GM23338 (cell line): ENCODE results near the gene SLC35F1. TPM values are rescaled to one million over a fixed set of nuclear protein-coding genes. Genes with fewer than 3 reads are reported as not detected.

Experiments used
- ATAC-seq: fragments of 200-7000 bp; cut with Tn5 transposase; 3 replicates; pipeline ENCODE4 v1.9.1; 2020
- DNase-seq: peaks from one replicate; pipeline ENCODE4 v3.0.0-alpha.2; 2015; ENCODE audit warnings: low spot score
- H2AFZ ChIP-seq: fragments of 200-600 bp; sonication (generic); 2 replicates; pipeline ENCODE4 v1.8.0; 2016; ENCODE audit warnings: antibody characterized with exemption, mild to moderate bottlenecking, moderate library complexity
- H3F3A ChIP-seq: fragments of 200-600 bp; sonication (generic); replicated peaks from 2 replicates; pipeline ENCODE4 v1.8.0; 2017; ENCODE audit warnings: antibody characterized with exemption, mixed run types, low read depth
- H3K27ac ChIP-seq: fragments of 200-600 bp; sonication (generic); 2 replicates; pipeline ENCODE4 v1.6.1; 2016; ENCODE audit warnings: low read depth
- H3K27me3 ChIP-seq: fragments of 200-600 bp; sonication (generic); 2 replicates; pipeline ENCODE4 v1.8.0; 2016; ENCODE audit warnings: mild to moderate bottlenecking, mixed run types, moderate library complexity; ENCODE audit not compliant: insufficient read depth
- H3K36me3 ChIP-seq: fragments of 200-600 bp; sonication (generic); 2 replicates; pipeline ENCODE4 v1.8.0; 2016; ENCODE audit warnings: mild to moderate bottlenecking; ENCODE audit not compliant: insufficient read depth
- H3K4me1 ChIP-seq: fragments of 200-600 bp; sonication (generic); 2 replicates; pipeline ENCODE4 v1.8.0; 2016; ENCODE audit warnings: mild to moderate bottlenecking, moderate library complexity; ENCODE audit not compliant: insufficient read depth
- H3K4me2 ChIP-seq: fragments of 200-600 bp; sonication (generic); 2 replicates; pipeline ENCODE4 v1.7.1; 2017; ENCODE audit warnings: mixed run types
- H3K4me3 ChIP-seq: fragments of 200-600 bp; sonication (generic); 2 replicates; pipeline ENCODE4 v1.6.1; 2016; ENCODE audit warnings: mixed run types
- H3K79me2 ChIP-seq: fragments of 200-600 bp; sonication (generic); replicated peaks from 2 replicates; pipeline ENCODE4 v1.8.0; 2017; ENCODE audit warnings: mild to moderate bottlenecking; ENCODE audit not compliant: insufficient read depth
- H3K9me2 ChIP-seq: fragments of 200-600 bp; sonication (generic); 2 replicates; pipeline ENCODE4 v1.8.0; 2017; ENCODE audit not compliant: insufficient read depth
- H4K20me1 ChIP-seq: fragments of 200-600 bp; sonication (generic); replicated peaks from 2 replicates; pipeline ENCODE4 v1.8.0; 2017; ENCODE audit warnings: mild to moderate bottlenecking; ENCODE audit not compliant: insufficient read depth
- H3K27ac Mint-ChIP-seq: 2 replicates; pipeline ENCODE4 v1.8.0; 2020; ENCODE audit warnings: inconsistent platforms, mild to moderate bottlenecking, moderate library complexity, mixed read lengths
- H3K27me3 Mint-ChIP-seq: 3 replicates; pipeline ENCODE4 v1.8.0; 2022; ENCODE audit warnings: low read depth, mild to moderate bottlenecking, moderate library complexity, mixed read lengths, inconsistent platforms; ENCODE audit not compliant: insufficient read depth, poor library complexity
- H3K36me3 Mint-ChIP-seq: 3 replicates; pipeline ENCODE4 v1.8.0; 2021; ENCODE audit warnings: low read depth, mild to moderate bottlenecking, inconsistent platforms, moderate library complexity, mixed read lengths
- H3K4me1 Mint-ChIP-seq: 3 replicates; pipeline ENCODE4 v1.8.0; 2020; ENCODE audit warnings: mild to moderate bottlenecking, inconsistent platforms, mixed read lengths
- H3K4me3 Mint-ChIP-seq: 3 replicates; pipeline ENCODE4 v1.8.0; 2021; ENCODE audit warnings: moderate library complexity, mild to moderate bottlenecking, inconsistent platforms, mixed read lengths
- H3K9me3 Mint-ChIP-seq: 3 replicates; pipeline ENCODE4 v1.8.0; 2020; ENCODE audit warnings: moderate library complexity, mild to moderate bottlenecking, inconsistent platforms, mixed read lengths
- CTCF ChIP-seq, 2 experiments: fragments of 200-600 bp in 1 of 2; sonication (generic) in 1 of 2; conservative IDR thresholded peaks; 2 replicates each; pipeline versions ENCODE4 v1.5.1 to v1.6.1; 2016 to 2017; ENCODE audit warnings: antibody characterized with exemption in 2 of 2, low read depth in 2 of 2, mild to moderate bottlenecking in 2 of 2, moderate library complexity in 1 of 2
- ETS1 ChIP-seq: IDR thresholded peaks from 2 replicates; pipeline ENCODE4 v1.6.1; 2016; ENCODE audit warnings: antibody characterized with exemption
- EZH2 ChIP-seq: fragments of 200-600 bp; sonication (generic); IDR thresholded peaks from one replicate; pipeline ENCODE4 v1.8.0; 2017; ENCODE audit warnings: antibody characterized with exemption, mild to moderate bottlenecking, low read depth; ENCODE audit not compliant: unreplicated experiment
- JUNB ChIP-seq: IDR thresholded peaks from one replicate; pipeline ENCODE4 v1.6.1; 2016; ENCODE audit warnings: antibody characterized with exemption; ENCODE audit not compliant: unreplicated experiment
- POLR2AphosphoS5 ChIP-seq: IDR thresholded peaks from 2 replicates; pipeline ENCODE4 v1.6.1; 2016; ENCODE audit warnings: antibody characterized with exemption, low read depth
- STAT1 ChIP-seq: IDR thresholded peaks from one replicate; pipeline ENCODE4 v1.6.1; 2016; ENCODE audit warnings: antibody characterized with exemption; ENCODE audit not compliant: unreplicated experiment
- ZNF114 ChIP-seq: fragments of 250-450 bp; sonication (Bioruptor Pico); IDR thresholded peaks from 2 replicates; pipeline ENCODE4 v1.5.0; 2020; ENCODE audit warnings: mild to moderate bottlenecking, moderate library complexity
- polyA plus RNA-seq: library from polyadenylated mRNA; unstranded; fragments of >200 nt; fragmentation: Nextera tagmentation; extraction: Ambion mirVana; gene quantifications from 2 replicates; pipeline ENCODE4 v1.2.1, GENCODE V29; 2016
- total RNA-seq: library from RNA; depleted of rRNA; stranded (reverse); fragments of >200 nt; shearing (Covaris generic); gene quantifications from 2 replicates; pipeline ENCODE4 v1.2.3, GENCODE V29; 2014
- TF ChIP-seq, protein P1 (sequence below): IDR thresholded peaks from one replicate; pipeline ENCODE4 v1.6.1; 2018; ENCODE audit warnings: antibody characterized with exemption; ENCODE audit not compliant: unreplicated experiment

Gene SLC35F1
- total and polyA plus RNA-seq, 2 experiments from 2014 or later, result 3.0 to 10.3 TPM

DNA sequence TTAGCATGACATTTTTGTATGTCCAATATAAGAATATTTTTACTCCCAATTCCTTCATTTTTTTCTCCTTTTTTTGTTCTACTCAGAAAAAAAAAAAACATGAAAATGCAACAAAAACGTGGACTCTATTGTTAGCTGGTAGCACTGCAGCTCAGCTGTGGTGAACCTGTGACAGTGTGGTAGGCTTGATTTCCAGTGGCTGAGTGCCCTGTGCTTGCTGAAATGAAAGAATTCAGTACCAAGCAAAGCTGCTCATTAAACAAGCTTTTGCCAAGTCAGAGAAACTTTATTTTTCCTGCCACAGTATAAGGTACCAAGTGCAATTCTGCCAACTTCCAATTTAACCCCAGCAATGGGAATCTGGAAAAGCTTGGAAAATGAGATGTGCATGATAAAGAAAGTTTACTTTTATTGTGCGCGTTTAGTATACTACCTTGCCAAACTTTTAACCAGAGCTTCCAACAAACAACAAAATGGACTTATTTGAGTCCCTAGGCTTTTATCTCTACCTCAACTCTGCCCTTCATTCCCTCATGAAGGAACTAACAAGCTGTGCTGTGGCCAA is 215.2 kb downstream of the SLC35F1 start (continued):
- TF ChIP-seq CTCF (conservative IDR thresholded peaks at IDR 0.05; ENCODE audit: low read depth in 2 of 2) (no peak), STAT1 (no peak), JUNB (no peak)

- ATAC-seq (no peak), DNase-seq (no peak)
- H2AFZ ChIP-seq, result no peak overlapping the region
- Mint-ChIP-seq H3K4me3 (no peak overlapping the region), H3K9me3 (no peaks in the 10 kb centered on the region), H3K4me1 (peaks cover 15% of the 10 kb centered on the region), H3K27me3 (no peaks in the 10 kb centered on the region), H3K36me3 (no peaks in the 10 kb centered on the region), H3K27ac (no peak overlapping the region)
- H3K4me3 ChIP-seq, result no peak overlapping the region
- H3K9me2 ChIP-seq, result peaks cover 5% of the 10 kb centered on the region; the same call in 1 of the 2 replicates
- H3K27me3 ChIP-seq, result no peaks in the 10 kb centered on the region
- peaks cover 13% of the 10 kb centered on the region for H3K4me1 ChIP-seq
- H3K36me3 ChIP-seq, result no peaks in the 10 kb centered on the region
- H3K27ac ChIP-seq, result no peak overlapping the region
- H3F3A ChIP-seq, result no peaks in the 10 kb centered on the region
- no peaks in the 10 kb centered on the region for H4K20me1 ChIP-seq
- TF ChIP-seq, protein P1, sequence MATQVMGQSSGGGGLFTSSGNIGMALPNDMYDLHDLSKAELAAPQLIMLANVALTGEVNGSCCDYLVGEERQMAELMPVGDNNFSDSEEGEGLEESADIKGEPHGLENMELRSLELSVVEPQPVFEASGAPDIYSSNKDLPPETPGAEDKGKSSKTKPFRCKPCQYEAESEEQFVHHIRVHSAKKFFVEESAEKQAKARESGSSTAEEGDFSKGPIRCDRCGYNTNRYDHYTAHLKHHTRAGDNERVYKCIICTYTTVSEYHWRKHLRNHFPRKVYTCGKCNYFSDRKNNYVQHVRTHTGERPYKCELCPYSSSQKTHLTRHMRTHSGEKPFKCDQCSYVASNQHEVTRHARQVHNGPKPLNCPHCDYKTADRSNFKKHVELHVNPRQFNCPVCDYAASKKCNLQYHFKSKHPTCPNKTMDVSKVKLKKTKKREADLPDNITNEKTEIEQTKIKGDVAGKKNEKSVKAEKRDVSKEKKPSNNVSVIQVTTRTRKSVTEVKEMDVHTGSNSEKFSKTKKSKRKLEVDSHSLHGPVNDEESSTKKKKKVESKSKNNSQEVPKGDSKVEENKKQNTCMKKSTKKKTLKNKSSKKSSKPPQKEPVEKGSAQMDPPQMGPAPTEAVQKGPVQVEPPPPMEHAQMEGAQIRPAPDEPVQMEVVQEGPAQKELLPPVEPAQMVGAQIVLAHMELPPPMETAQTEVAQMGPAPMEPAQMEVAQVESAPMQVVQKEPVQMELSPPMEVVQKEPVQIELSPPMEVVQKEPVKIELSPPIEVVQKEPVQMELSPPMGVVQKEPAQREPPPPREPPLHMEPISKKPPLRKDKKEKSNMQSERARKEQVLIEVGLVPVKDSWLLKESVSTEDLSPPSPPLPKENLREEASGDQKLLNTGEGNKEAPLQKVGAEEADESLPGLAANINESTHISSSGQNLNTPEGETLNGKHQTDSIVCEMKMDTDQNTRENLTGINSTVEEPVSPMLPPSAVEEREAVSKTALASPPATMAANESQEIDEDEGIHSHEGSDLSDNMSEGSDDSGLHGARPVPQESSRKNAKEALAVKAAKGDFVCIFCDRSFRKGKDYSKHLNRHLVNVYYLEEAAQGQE, result no peak
- H3K79me2 ChIP-seq, result no peaks in the 10 kb centered on the region
- H3K4me2 ChIP-seq, result no peak overlapping the region
Observed at GRCh38 chr6:118122801-118123200, 215.7 kb downstream of the SLC35F1 start.

DNA sequence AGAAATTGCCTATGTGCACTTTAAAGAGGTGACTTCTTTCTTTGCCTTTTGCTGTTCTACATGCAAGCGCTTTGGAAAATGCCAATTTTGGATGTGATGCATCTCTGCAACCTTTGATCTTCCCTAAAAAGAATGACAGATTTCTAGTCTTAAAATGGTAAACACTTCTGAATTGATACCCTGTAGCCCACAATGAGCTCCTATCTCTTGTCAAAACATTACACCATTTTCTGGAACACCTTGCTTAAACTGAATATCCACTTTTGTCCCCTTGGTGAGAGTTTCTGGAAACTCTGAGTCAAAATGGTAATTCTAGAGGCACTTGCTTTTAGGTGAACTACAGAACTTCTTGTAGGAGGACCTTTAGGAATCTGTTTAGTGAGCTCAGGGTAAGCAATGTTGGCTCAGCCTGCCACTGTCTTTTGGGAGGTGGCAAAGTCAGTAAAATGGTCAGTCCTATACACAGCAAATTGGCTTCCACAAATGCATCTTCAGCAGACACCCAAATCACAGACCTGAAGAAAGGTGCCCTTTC is 216.5 kb downstream of the SLC35F1 start:
- Mint-ChIP-seq H3K27me3 (no peaks in the 10 kb centered on the region), H3K27ac (no peak overlapping the region), H3K4me3 (no peak overlapping the region), H3K9me3 (no peaks in the 10 kb centered on the region), H3K36me3 (no peaks in the 10 kb centered on the region), H3K4me1 (peaks cover 15% of the 10 kb centered on the region)
- DNase-seq, result no peak
- Histone ChIP-seq H3F3A (no peaks in the 10 kb centered on the region), H3K27me3 (no peaks in the 10 kb centered on the region), H2AFZ (no peak overlapping the region), H3K9me2 (peaks cover 5% of the 10 kb centered on the region; the same call in 1 of the 2 replicates), H3K4me1 (peaks cover 13% of the 10 kb centered on the region), H3K27ac (no peak overlapping the region), H3K79me2 (no peaks in the 10 kb centered on the region), H3K4me2 (no peak overlapping the region), H4K20me1 (no peaks in the 10 kb centered on the region), H3K36me3 (no peaks in the 10 kb centered on the region), H3K4me3 (no peak overlapping the region)
- TF ChIP-seq EZH2 (no peak), CTCF (conservative IDR thresholded peaks at IDR 0.05; ENCODE audit: low read depth in 2 of 2) (no peak), ZNF114 (CRISPR knock-in tag) (no peak), ETS1 (no peak), POLR2AphosphoS5 (no peak)
- TF ChIP-seq, protein P1, result no peak
- ATAC-seq, result no peak
